Thoracic aorta (tissue), 2 donors: ENCODE results near the gene MDH1B. TPM values are rescaled to one million over a fixed set of nuclear protein-coding genes. Genes with fewer than 3 reads are reported as not detected.
"Not testable (repeated sequence)": the region's sequence is repeated elsewhere in the genome, so short reads cannot be mapped to it uniquely, and the experiment has no call there.

Source experiments
- ATAC-seq: fragments of 150-250 bp; one replicate; pipeline ENCODE4 v1.8.0; 2017; ENCODE audit warnings: low read depth; ENCODE audit not compliant: insufficient number of reproducible peaks, low FRiP score
- DNase-seq: peaks from one replicate; pipeline ENCODE4 v3.0.0-alpha.2; 2020; ENCODE audit warnings: low spot score
- H3K27ac ChIP-seq, 2 donors: fragments of 200-600 bp; sonication (generic); 1 replicate in 1 of 2; 2 replicates in 1 of 2; pipeline ENCODE4 v1.5.1; 2016; ENCODE audit warnings: mild to moderate bottlenecking in 2 of 2, moderate library complexity in 2 of 2
- H3K27me3 ChIP-seq: fragments of 200-600 bp; sonication (generic); replicated peaks from 2 replicates; pipeline ENCODE4 v1.6.0; 2016; ENCODE audit warnings: mild to moderate bottlenecking; ENCODE audit not compliant: insufficient read depth
- H3K36me3 ChIP-seq: fragments of 200-600 bp; sonication (generic); one replicate; pipeline ENCODE4 v1.5.1; 2016
- H3K4me1 ChIP-seq, 2 donors: fragments of 200-600 bp; sonication (generic); 1 replicate in 1 of 2; 2 replicates in 1 of 2; pipeline versions ENCODE4 v1.5.1 to v1.6.0; 2016; ENCODE audit warnings: low read depth in 2 of 2, mild to moderate bottlenecking in 1 of 2; ENCODE audit not compliant: control insufficient read depth in 1 of 2
- H3K4me3 ChIP-seq: fragments of 200-600 bp; sonication (generic); 2 replicates; pipeline ENCODE4 v1.5.1; 2016; ENCODE audit warnings: mild to moderate bottlenecking
- H3K9me3 ChIP-seq: fragments of 200-600 bp; sonication (generic); 2 replicates; pipeline ENCODE4 v1.5.1; 2016
- total RNA-seq, 2 donors: library from RNA; depleted of rRNA; stranded (reverse); fragments of >200 nt; gene quantifications; one replicate each; pipeline versions ENCODE4 v1.1.0 to v1.2.3, GENCODE V29; 2016
- TF ChIP-seq, protein P1 (sequence below): fragments of 200-600 bp; sonication (generic); IDR thresholded peaks from one replicate; pipeline ENCODE4 v1.5.1; 2019; ENCODE audit warnings: antibody characterized with exemption

The MDH1B gene
- total RNA-seq, result 1 to 10 TPM in 1 of 2 donors, not detected in 1; 1.4 TPM

DNA sequence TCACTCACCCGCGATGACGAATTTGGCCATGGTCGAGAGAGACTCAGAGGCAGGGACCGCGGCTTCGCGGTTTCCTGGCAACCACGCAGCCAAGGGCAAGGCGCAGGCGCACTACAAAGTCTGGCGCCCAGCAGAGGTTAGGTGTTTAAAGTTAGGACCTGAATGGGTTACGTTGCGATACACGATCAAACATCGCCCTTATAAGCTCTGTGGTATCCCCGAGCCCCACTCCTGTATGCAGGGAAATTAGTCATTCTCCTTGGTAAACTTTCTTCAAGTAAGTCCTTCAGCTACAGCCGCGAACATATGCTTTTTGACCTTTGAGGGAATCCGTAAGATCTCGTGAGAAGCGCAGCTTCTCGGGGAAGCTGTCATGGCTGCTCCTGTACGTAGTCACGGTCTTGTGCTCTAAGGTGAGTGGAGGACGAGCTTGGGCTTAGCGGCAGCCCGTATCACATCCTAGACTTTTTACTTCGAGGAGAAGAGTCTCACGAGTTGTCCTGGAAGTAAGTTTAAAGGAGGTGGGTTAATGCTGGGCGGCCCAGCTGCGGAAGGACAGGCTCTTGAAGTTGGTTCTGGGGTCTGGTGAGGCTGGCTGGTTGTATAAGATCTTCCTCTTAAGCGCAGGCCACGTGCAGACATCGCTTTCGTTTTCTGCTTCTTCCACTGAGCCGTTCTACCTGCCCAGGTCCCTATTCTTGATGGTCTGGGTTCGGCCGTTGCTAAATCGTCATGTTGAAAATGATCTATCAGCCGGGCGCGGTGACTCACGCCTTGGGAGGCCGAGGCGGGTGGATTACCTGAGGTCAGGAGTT, at the start of gene MDH1B, which contains the start of gene FASTKD2:
Gene MDH1B, minus strand, starts transcription at position 87 of the 815 bp plus-strand sequence. Its CDS starts 57 bp downstream, at position 30.
Gene FASTKD2, plus strand, starts transcription at position 365 of the 815 bp plus-strand sequence. CDS start 1,088 bp downstream, outside the sequence.
- Histone ChIP-seq H3K27me3 (no peaks in the 10 kb centered on the region), H3K4me3 (peak within 1 kb of the TSS; percentile 88), H3K4me1 (peaks cover 13 to 40% of the 10 kb centered on the region in 2 donors), H3K36me3 (no peaks in the 10 kb centered on the region), H3K27ac (peak within 1 kb of the TSS; percentile 69 to 76), H3K9me3 (no peaks in the 10 kb centered on the region)
- peak; percentile 99 for ATAC-seq
- TF ChIP-seq, protein P1, sequence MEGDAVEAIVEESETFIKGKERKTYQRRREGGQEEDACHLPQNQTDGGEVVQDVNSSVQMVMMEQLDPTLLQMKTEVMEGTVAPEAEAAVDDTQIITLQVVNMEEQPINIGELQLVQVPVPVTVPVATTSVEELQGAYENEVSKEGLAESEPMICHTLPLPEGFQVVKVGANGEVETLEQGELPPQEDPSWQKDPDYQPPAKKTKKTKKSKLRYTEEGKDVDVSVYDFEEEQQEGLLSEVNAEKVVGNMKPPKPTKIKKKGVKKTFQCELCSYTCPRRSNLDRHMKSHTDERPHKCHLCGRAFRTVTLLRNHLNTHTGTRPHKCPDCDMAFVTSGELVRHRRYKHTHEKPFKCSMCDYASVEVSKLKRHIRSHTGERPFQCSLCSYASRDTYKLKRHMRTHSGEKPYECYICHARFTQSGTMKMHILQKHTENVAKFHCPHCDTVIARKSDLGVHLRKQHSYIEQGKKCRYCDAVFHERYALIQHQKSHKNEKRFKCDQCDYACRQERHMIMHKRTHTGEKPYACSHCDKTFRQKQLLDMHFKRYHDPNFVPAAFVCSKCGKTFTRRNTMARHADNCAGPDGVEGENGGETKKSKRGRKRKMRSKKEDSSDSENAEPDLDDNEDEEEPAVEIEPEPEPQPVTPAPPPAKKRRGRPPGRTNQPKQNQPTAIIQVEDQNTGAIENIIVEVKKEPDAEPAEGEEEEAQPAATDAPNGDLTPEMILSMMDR, result no peak
- DNase-seq, result peak; percentile 90

DNA sequence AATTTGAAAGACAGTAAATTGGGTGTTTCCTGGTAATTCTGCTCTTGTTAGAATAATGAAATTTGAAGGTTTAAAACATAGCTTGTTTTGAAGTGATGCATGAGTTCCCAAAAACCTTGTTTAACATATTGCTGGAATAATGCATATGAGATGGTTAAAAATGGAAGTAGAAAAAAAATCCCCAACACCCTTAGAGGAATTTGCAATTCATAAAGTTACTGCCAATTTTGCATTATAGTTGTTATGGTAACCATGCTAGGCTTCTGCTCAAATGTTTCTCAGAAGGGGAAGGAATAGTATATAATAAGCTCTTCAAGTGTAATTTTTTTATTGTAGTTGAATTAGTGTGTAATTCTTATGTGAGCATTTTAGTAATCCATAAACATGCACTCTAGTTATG, 49.4 kb upstream of the MDH1B start:
- TF ChIP-seq, protein P1, result no peak
- Histone ChIP-seq H3K27ac (no peak overlapping the region), H3K4me1 (no peaks in the 10 kb centered on the region), H3K36me3 (no peaks in the 10 kb centered on the region), H3K27me3 (no peaks in the 10 kb centered on the region), H3K9me3 (peaks cover 4% of the 10 kb centered on the region), H3K4me3 (no peak overlapping the region)
- ATAC-seq (no peak), DNase-seq (no peak)

DNA sequence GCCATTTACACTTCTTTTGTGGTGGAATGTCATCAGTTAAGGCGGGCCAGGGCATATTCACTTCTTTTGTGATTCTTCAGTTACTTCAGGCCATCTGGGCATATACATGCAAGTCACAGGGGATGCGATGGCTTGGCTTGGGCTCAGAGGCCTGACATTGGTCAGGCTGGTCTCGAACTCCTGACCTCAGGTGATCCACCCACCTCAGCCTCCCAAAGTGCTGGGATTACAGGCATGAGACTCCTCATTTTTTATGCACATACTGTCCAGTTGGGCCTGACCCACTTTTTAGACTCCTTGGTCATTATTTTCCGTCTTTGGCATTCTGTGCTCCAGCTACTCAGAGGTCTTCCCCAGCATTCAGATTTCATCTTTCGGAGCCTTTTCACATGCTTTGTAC, 47.3 kb upstream of the MDH1B start:
- H3K36me3 ChIP-seq, H3K9me3 ChIP-seq, H3K4me3 ChIP-seq, DNase-seq, H3K27ac ChIP-seq, ATAC-seq, H3K4me1 ChIP-seq, H3K27me3 ChIP-seq: not testable (repeated sequence)

DNA sequence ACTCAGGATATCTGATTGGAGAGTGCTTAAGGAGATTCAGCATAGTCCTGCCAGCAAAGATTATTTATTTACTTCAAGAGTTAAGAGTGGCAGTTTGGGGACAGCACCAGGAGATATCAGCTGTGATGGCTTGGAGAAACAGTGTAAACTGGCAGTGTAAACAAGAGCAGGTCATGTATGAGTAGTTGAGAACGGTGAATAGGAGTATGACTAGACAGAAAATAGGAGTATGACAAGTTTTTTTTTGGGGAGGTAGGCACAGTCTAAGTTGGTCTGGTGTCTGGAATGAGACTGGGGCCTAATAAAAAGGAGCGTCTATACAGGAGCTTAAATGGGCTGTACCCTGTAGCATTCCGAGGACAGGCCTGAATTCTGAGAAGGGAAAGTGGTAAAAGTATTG, 42.5 kb upstream of the MDH1B start:
- DNase-seq, H3K4me3 ChIP-seq, H3K27me3 ChIP-seq, H3K4me1 ChIP-seq, H3K27ac ChIP-seq, ATAC-seq, H3K9me3 ChIP-seq, H3K36me3 ChIP-seq: not testable (repeated sequence)

DNA sequence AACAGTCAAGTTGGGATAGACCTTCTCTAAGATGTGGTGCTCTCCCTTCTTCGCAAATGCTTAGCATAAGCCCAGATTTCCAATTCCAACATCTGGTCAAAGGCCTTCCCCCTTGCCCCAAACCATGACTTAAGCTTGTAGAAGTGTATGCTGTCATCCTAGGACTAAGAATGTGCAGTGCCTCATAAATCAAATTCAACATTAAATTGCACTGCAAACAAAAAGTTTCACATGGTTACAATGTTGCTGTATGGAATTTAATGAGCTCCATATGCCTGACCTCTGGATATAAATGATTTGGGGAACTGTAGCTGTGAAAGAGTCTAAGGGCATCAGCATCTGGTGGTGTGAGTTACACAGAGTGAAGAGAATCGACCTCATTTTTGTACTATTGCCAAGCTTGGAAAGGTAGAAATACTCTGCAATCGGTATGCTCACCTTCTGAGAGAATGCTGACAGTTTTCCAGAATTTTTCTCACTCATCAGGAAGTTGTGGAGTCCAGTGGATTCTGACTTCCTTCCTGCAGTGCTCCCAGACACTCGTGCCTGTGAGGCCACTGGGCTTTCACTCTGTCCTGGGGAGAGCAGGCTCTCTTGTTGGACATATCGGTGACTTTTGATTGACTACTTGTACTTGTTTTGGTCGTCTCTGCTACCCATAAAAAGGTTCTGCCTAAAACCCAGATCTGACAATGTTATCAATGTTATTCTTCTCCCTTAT, 40.9 kb upstream of the MDH1B start:
- Histone ChIP-seq H3K27ac (no peak overlapping the region), H3K27me3 (no peaks in the 10 kb centered on the region), H3K4me1 (no peaks in the 10 kb centered on the region), H3K9me3 (no peaks in the 10 kb centered on the region), H3K36me3 (no peaks in the 10 kb centered on the region), H3K4me3 (no peak overlapping the region)
- TF ChIP-seq, protein P1, result no peak
- DNase-seq, result no peak
- ATAC-seq, result no peak

DNA sequence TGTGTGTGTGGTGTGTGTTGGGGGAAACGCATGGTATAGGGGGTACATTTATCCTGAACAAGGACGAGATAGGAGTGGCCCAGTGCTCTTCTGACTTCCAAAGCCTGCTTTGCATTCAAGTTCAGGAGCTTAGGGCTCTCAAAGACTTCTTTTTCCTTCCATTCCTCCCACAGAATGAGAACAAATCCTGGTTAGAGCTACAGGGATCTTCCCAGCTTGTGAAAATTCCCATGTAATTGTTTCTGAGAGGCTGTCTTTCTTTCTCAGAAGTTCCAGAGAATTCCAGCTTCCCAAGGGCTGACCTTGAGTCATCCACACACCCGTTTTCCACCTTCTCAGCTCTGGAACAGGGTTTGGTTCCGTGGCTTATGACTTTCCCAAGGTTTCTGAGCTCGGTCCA, 39.2 kb upstream of the MDH1B start:
- DNase-seq, result no peak
- ATAC-seq, result no peak
- TF ChIP-seq, protein P1, result no peak
- no peak overlapping the region for H3K27ac ChIP-seq
- H3K4me3 ChIP-seq, result no peak overlapping the region
- H3K9me3 ChIP-seq, result no peaks in the 10 kb centered on the region
- H3K36me3 ChIP-seq, result no peaks in the 10 kb centered on the region
- peaks cover 0 to 11% of the 10 kb centered on the region in 2 donors for H3K4me1 ChIP-seq
- H3K27me3 ChIP-seq, result no peaks in the 10 kb centered on the region
